Measurements from ENCODE around the gene KNG1. TPM values are rescaled to one million over a fixed set of nuclear protein-coding genes. Genes with fewer than 3 reads are reported as not detected.

Gene KNG1
- polyA plus RNA-seq, 1 donor, result not detected

DNA sequence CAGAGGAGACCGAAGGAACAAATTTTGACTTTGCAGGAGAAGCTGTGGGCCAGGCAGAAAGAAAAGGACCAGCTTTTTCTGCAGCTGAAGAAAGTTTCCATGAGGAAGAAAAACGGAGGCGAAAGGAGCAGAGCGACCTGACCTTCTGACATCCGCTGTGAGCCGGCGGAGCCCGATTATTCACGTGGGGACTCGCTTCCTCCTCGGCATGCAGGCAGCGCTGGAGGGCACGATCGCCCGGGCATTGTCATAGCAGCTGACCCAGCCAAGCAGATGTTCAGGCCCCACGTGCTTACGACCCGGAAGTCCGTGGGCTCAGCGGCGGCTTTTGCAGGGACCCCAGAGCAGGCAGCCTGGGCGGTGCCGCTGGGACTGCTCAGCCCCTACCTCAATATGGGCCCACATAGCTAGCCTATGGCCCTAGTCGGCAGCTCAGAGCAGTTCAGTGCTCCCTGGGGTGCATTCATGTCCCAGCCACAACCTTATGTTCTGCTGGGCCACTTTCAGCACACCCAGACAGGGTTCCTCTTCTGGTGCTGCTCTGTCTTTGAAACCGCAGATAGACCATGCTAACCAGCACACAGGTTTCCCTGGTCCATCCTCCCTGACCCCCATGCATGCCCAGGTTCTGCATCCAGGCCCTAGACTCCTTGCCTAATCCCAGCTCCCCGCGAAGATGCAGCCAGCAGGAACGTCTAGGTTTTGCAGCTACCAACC lies 55.7 kb downstream of the KNG1 start:
- DNase-seq (ENCODE audit: low read depth), result no peak

DNA sequence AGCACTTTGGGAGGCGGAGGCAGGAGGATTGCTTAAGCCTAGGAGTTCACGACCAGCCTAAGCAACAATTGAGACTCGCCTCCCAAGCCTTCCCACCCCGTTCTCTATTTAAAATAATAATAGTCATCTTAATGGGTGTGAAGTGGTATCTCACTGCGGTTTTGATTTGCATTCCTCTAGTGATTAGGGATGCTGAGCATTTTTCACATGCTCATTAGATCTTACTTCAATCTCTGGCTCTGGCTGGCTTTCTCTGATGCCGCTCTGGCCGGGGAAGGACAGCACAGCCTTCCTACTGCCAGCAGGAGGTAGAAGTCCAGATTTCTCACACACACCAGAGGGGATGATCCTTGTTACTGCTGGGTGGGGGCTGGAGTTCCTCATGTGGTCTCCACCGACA lies 58.8 kb downstream of the KNG1 start:
- no peak for DNase-seq (ENCODE audit: low read depth)

DNA sequence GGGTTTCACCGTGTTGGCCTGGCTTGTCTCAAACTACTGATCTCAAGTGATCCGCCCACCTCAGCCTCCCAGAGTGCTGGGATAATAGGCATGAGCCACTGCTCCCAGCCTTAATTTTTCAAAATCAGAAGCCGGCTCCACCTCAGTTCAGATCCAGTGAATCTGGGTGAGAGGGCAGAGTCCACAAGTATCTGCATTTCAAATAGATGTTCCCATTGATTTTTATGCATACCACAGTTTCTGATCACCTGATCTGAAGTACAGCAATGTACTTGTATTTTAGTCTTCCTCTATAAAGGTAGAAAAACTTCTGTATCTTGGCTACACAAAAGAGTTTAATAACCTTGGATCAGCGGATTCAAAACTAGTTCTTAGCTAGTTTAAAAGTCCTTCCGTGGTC lies 62.0 kb downstream of the KNG1 start:
- DNase-seq (ENCODE audit: low read depth), result no peak

DNA sequence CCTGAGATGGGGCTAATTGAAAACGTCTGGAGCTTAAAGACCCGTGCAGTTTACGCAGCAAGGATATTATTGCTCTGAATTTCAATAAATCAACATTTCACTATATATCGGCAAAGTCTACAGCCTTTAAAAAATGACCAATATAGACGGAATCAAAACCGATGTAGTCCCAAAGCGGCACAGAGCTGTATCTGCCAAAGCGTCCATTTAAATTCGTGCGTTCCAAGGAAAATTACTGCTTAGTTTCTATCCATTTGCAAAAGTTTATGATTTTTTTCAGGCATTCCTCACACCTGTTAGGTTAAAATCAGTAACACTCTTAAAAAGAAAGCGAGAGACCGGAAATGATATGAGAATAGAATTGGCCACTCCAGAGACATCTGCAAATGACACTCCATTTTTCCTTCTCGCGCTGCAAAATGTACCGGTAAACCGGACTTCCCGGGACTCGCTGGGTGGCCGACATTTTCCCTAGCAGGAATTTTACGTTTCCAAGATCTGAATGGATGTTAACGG lies 65.4 kb downstream of the KNG1 start:
- DNase-seq (ENCODE audit: low read depth), result no peak

DNA sequence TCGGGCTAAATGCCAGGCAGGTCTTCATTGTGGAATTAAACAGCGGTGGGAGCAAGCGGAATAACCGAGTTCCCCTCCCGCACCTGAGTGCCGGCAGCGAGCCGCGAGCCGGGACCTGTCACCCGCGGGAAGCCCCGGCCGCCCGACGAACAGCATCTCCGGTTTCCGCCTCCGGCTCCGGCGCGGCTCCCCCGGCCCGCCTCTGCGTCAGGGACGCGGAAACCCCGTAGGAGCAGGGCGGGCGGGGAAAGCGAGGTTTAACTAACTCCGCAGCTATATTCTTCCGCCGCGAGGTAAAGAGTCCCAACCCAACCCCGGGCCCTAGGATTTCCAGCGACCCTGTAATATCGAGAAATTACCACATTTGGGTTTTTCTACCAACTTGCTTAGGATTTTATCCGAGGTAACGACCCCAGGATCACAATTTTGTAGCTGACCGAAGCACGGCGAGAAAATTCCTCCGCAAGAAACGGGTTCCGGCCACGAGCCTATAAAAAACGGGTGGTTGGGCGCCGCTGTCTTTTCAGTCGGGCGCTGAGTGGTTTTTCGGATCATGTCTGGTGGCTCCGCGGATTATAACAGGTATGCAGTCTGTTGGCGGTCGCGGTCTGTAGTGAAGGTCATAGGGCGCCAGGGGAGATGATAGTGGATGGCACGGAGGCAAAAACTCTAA lies 66.0 kb downstream of the KNG1 start, which contains the start of gene EIF4A2:
Gene EIF4A2, plus strand, starts transcription at position 520 of the 673 bp plus-strand sequence. Its CDS starts 34 bp downstream, at position 554.
- DNase-seq (ENCODE audit: low read depth), result no peak

DNA sequence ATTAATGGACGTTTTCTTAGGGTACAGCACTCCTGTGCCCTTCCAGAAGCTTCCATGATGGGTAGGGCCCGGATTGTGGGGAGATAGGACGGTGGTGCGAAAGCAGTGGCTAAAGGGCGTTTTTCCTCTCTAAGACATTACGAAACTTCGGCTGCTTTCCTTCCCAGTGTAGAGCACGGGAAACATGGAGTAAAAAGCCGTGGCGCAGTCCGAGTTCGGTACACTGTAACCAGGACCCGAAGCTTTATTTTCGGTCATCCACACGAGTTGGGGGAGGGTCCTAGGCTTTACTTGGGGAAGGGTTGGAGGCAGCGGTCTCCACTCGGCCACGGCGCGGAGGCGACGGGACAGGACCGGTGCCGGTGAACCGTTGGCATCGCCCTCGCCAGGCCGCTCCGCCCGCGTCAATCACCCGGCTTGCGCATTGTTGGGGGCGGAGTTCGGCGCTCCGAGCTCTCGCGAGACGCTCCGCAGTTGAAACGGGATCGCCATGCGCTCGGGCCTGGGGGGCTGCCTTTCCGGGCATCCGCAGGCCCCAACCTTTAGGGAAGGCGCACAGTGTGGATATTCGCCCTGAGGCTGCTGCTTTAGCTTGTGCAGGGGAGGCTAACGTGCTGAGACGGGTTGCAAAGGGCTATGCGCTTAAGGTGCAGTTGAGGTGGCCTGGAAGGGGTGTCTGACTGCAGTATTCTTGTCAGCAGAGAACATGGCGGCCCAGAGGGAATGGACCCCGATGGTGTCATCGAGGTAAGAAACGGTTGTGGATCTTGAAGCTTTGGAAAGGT lies 66.8 kb downstream of the KNG1 start:
- no peak for DNase-seq (ENCODE audit: low read depth)

DNA sequence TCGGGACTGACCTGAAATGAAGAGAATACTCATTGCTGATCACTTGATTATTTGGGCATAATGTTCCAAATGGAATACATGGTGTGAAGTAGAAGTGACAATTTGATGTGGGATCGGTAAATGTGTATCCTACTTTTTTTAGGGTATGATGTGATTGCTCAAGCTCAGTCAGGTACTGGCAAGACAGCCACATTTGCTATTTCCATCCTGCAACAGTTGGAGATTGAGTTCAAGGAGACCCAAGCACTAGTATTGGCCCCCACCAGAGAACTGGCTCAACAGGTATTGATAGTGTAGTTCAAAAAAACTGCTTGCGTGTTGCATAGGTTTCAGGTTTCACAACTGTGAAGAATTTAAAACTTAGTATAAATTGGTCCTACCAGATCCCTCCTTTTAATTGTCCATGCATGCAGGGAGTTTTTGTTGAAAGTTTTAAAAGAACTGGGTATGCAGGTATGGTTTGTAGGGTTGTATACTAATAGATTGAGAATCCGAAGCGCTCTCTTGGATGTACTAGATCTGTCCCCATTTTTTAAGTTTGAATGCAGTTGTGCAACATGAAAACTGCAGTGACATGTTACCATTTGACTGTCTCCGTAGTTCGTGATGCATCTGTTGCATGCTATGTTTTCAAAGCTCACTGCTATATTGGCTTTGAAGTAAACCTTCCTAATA lies 67.8 kb downstream of the KNG1 start:
- DNase-seq (ENCODE audit: low read depth), result no peak

DNA sequence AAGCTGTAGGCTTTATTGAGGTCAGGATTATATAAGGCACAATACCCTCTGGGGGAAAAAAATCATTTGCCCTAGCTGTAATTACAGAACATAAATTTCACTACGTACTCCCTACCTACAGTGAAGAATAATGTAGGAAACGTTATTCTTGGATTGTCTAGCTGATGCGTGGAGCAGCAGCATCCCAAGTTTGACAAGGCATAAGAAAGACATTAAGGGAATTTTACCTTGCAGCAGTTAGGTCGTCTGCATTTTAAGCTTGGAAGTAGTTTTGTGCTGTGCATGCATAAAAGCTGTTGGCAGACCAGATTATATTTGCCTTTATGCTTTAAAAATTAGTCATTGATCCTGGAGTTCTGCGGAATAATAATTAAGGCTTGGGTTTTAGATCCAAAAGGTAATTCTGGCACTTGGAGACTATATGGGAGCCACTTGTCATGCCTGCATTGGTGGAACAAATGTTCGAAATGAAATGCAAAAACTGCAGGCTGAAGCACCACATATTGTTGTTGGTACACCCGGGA lies 68.4 kb downstream of the KNG1 start:
- no peak for DNase-seq (ENCODE audit: low read depth)

DNA sequence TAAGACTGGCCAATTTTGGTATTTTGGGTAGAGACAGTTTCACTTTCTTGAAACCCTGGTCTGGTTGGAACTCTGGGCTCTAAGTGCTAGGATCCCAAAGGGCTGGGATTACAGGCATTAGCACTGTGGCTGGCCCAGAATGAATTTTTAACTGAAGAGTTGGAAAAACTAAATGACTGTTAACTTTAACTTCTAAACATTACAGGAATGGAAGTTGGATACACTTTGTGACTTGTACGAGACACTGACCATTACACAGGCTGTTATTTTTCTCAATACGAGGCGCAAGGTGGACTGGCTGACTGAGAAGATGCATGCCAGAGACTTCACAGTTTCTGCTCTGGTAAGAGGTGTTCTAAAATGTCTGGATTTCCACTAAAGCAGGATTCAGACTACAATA lies 69.8 kb downstream of the KNG1 start:
- DNase-seq (ENCODE audit: low read depth), result no peak

DNA sequence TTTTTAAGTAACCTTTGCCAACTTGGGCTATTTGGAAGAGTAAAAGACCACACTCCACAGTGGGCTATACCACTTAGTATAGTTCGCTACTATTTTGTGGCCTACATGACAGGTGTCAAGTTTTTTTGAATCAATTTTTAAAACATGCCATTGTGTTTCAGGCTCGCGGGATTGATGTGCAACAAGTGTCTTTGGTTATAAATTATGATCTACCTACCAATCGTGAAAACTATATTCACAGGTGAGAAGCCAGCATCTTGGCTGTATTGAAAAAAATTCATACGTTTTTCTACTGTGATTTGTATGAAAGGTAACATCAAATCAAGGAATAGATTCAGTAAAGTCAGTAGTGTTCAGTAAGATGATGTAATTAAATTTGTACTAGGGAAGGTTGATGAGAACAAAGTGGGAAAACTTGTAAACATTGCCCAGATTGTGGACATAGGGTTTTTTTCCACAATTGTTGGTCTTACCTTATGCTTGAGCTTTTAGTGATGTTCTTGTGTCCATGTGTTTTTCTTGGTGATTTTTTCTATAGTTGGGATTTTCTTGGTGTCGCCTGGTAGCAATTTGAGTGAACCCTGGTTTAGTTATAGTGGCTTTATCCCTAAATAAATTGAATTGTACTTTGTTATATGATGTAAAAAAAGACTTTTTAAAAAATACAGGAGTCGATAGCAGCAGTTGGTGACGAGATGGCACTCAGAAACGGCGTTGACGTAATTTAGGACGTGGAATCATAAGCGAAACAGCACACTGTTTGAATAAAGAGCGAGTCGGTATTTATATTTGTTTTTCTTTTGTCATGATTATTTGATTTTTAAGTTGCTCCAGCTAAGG lies 70.7 kb downstream of the KNG1 start:
- no peak for DNase-seq (ENCODE audit: low read depth)

DNA sequence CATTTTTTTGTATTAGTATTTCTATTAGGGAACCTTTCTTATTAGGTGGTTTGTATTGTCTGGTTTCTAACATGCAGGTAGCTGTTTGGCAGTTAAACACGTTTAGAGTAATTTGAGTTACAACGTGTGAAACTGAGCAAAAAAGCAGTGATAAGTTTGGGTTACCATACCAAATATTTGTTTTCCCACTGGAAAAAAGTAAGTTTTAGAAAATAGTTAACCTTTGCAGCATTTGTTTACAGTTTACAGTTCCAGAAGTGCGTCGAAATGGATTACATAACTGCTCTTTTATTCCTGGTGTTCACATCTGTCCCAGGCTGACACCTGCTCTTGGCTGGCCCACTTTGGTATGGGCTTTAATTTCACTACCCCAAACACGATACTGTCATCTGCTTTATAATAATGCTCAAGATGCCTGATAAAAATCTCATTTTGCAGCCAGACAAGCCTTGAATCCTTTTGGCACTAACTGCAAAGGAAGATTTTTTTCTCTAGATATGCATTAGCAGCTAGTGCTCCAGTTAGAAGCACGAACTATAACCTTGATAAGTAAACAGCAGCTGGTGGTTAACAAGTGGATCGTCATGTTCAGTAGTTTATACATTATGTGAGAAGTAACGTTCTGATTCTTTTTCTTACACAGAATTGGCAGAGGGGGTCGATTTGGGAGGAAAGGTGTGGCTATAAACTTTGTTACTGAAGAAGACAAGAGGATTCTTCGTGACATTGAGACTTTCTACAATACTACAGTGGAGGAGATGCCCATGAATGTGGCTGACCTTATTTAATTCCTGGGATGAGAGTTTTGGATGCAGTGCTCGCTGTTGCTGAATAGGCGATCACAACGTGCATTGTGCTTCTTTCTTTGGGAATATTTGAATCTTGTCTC lies 71.6 kb downstream of the KNG1 start:
- no peak for DNase-seq (ENCODE audit: low read depth)

DNA sequence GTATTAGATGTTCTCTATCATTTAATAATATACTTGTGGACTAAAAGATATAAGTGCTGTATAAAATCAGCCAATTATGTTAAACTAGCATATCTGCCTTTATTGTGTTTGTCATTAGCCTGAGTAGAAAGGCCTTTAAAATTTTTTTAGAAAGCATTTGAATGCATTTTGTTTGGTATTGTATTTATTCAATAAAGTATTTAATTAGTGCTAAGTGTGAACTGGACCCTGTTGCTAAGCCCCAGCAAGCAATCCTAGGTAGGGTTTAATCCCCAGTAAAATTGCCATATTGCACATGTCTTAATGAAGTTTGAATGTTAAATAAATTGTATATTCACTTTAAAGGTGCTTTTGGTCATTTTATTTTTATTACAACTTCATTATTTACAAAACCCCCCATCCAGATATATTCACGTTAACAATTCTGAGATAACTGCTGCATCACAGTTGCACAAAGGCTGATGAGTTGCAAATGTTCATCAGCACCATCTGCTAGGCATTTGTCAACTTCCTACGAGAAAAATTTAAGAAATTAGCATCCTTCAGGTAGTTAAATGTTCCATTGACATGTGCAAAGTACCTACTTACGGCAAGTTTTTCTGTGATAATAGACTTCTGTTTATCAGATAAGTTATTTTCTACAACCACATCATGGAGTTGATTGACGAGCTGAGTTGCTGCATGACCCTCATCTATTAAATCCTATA lies 72.5 kb downstream of the KNG1 start:
- DNase-seq (ENCODE audit: low read depth), result no peak

DNA sequence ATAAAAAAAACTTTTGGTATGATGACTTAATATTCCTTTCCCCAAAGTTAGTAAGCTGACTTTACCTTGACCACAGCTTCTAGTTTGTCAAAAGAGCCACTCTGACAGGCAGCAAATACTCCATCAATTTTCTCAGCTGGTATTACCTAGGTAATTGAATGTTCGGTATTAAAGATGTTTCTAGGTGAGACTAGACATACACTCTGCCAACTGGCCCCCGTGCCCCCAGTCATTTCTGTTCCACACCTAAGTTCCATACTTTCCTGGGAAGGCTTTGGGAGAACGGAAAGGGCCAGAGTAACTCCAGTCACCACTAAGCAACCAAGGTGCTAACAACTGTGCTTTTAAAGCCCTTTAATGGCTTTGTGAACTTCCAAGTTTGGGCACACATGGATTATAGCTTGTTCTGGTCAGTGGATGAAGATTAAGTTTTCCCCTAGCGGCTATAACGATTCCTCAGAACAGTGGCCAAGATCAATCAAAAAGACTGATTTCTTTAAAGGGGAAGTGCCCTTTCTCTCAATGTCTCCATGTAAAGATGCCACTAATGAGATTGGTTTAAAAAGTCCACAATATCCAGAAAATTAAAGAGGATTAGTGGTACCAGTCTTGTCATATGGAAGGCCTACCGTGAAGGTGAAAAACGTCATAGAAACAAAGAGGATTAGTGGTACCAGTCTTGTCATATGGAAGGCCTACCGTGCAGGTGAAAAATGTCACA lies 73.3 kb downstream of the KNG1 start:
- DNase-seq (ENCODE audit: low read depth), result no peak

Other genes starting within 250 kb of the KNG1 start
- gene CRYGS, start 173.0 kb upstream of the KNG1 start, polyA plus RNA-seq (ENCODE audit: insufficient read length), result 3.5 TPM
- gene TBCCD1, start 150.0 kb upstream of the KNG1 start, polyA plus RNA-seq (ENCODE audit: insufficient read length), result 12.0 TPM
- gene DNAJB11, start 146.6 kb upstream of the KNG1 start, polyA plus RNA-seq (ENCODE audit: insufficient read length), result 31.0 TPM
- gene AHSG, start 104.3 kb upstream of the KNG1 start, polyA plus RNA-seq (ENCODE audit: insufficient read length), result not detected
- gene FETUB, start 77.0 kb upstream of the KNG1 start, polyA plus RNA-seq (ENCODE audit: insufficient read length), result not detected
- not detected for gene HRG, start 51.3 kb upstream of the KNG1 start, polyA plus RNA-seq (ENCODE audit: insufficient read length)
- 536 TPM for gene EIF4A2, start 66.2 kb downstream of the KNG1 start, polyA plus RNA-seq (ENCODE audit: insufficient read length)
- gene RFC4, start 89.1 kb downstream of the KNG1 start, polyA plus RNA-seq (ENCODE audit: insufficient read length), result 19.7 TPM
- 0.06 TPM for gene ADIPOQ, start 125.4 kb downstream of the KNG1 start, polyA plus RNA-seq (ENCODE audit: insufficient read length)
- gene ST6GAL1, start 213.2 kb downstream of the KNG1 start, polyA plus RNA-seq (ENCODE audit: insufficient read length), result 11.9 TPM

All from forelimb muscle (tissue), 1 donor.